GM19023 (cell line): ENCODE measurements around the gene CALY.
"Not testable (repeated sequence)": the region's sequence is repeated elsewhere in the genome, so short reads cannot be mapped to it uniquely, and the experiment has no call there.

Source experiments
- ATAC-seq: cut with Tn5 transposase; IDR thresholded peaks from one replicate; pipeline ENCODE4 v1.9.1; 2021; ENCODE audit warnings: mild to moderate bottlenecking, moderate library complexity; ENCODE audit not compliant: unreplicated experiment

CALY gene

DNA sequence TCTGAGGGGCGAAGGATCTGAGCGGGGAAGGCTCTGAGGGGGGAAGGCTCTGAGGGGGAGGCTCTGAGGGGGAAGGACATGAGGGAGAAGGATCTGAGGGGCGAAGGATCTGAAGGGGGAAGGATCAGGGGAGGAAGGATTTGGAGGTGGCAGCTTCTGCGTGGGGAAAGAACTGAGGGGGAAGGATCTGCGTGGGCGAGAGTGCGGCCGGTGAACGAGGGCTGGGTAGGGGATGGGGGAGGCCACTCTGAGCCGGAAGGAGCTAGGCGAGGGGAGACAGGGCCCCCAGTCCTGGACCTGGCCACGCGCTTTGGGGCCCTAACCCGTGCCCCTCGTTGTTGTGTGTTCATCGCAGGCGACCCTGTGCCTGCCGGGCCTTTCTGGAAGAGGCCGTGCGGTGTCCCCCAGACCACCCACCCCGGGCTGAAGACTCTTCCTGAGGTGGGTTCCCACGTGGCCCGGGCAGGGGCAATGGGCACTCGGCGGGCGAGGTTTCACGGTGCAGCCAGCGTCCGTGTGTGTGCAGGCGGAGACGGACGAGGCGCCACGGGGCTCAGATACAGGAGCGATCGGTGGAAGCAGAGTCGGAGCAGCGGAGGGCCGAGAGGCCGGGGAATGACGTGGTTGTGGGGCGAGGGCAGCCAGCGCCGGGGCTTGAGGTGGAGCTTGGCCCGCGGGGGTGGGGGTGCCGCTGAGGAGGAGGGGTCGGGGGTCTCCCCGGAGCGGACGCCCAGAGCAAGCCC, 2.0 kb downstream of the CALY start:
- ATAC-seq, result no peak

GRCh38 chr10:133332936-133333699, 3.6 kb downstream of the CALY start:
- ATAC-seq, result no peak

- ATAC-seq, result peak; percentile 79
Measured at GRCh38 chr10:133329491-133330202, 7.0 kb downstream of the CALY start.

- no peak for ATAC-seq
Measured at GRCh38 chr10:133328358-133329343, 8.0 kb downstream of the CALY start.

- no peak for ATAC-seq
Measured at GRCh38 chr10:133327651-133328357, 8.9 kb downstream of the CALY start.

- no peak for ATAC-seq
Measured at GRCh38 chr10:133326745-133327650, 9.7 kb downstream of the CALY start.

- no peak for ATAC-seq
Measured at GRCh38 chr10:133326223-133326551, 10.5 kb downstream of the CALY start.

DNA sequence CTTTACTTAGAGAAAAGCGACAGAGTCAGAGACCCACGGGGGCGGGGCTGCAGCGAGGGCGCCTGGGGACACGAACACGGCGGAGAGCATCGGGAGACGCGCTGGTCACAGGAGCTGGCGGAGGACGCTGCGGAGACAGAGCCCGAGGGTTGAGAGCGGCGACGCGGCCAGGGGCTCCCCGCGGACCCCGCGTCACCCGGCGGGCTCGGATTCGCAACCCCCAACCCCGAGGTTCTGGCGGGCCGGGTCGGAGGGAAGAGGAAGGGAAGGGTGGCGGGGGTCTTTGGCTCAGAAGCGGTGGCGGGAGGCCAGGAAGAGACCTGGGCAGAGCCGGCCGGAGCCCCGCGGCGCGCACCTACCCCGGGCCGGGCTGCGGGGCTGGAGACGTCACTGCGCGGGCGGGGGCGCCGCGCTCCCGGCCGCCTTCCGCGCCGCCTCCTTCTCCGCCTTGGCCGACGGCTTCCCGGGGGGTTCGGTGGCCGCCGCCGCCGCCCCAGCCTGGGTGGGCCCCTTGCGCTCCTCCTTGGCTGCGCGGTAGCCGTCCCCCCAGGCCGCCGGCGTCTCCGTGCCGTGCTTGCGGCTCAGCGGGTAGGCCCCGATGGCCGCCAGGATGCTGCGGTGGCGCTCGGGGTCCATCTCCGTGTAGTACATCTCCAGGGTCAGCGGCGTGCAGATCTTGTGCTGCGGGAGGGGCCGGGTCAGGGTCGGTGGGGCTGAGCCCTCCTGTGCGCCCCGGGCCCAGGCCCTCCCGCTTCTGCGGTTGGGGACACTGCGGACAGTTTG, 11.1 kb downstream of the CALY start:
- no peak for ATAC-seq

- ATAC-seq, result no peak
Measured at GRCh38 chr10:133324857-133325260, 11.8 kb downstream of the CALY start.

DNA sequence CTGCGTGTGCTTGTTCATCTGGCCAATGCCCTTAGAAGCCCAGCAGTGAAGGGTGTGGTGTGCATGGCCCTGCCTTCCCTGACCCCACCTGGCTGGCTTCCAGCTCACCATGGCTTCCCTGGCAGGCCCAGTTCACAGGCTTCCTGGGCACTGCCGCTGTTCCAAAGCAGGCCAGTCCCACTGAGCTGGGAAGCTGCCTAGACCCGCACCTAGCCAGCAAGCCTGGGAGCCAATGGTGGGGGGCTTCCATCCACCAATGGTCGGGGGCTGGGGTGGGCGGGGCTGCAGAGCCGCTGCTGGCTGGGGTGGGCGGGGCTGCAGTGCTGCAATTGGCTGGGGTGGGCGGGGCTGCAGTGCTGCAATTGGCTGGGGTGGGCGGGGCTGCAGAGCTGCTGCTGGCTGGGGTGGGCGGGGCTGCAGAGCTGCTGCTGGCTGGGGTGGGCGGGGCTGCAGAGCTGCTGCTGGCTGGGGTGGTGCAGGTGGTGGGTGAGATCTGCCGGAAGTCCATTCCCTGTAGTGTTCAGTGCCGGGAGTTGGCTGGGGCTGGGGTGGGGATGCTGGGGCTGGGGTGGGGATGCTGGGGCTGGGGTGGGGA, 12.4 kb downstream of the CALY start:
- ATAC-seq, result no peak

DNA sequence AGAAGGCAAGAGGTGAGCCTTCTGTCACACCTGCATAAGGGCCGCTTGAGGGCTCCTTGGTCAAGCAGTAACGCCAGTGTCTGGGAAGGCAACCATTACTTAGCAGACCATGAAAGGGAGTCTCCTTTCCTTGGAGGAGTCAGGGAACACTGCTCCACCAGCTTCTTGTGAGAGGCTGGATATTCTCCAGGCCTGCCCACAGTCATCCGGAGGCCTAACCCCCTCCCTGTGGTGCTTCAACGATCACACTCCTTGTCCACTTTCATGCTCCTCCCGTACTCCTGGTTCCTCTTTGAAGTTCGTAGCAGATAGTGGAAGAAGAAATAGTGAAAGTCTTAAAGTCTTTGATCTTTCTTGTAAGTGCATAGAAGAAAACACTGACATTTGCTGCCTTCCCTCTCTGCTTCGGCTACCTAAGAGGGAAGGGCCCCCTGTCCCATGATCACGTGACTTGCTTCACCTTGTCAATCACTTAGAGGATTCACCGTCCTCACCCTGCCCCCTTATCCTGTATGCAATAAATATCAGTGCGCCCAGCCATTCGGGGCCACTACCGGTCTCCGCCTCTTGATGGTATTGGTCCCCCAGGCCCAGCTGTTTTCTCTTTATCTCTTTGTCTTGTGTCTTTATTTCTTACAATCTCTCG, 14.5 kb downstream of the CALY start:
- not testable (repeated sequence) for ATAC-seq

- ATAC-seq, result not testable (repeated sequence)
Measured at GRCh38 chr10:133320852-133321422, 15.8 kb downstream of the CALY start.

DNA sequence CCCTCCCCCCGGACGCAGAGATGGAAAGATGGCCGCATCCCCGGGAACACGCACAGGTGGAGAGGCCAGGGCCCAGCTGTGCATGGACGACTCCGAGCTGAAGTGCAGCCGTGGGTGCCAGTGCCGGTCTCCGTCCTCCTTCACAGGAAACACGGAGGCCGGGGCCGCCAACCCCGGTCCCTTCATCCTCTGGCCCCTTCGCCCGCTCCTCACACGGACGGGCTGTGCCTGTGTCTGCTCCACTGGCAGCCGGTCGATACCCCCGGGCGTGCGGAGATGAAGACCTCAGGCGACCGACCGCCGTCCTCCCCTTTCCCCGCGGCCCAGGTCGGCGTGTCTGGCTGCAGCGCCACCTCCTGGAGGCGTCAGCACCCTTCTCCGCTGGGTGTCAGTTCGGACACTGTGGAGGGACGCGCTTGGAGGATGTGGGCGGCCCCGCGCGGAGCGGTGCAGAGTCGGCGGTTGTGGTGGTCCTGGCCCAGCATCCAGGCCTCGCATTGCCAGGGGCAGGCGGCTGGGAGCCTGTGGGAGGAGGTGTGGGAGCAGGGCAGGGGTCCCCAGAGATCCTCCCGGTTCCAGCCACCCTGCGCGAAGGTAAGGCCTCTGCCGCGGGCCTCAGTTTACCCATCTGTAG, 18.1 kb downstream of the CALY start:
- ATAC-seq, result peak; percentile 67

DNA sequence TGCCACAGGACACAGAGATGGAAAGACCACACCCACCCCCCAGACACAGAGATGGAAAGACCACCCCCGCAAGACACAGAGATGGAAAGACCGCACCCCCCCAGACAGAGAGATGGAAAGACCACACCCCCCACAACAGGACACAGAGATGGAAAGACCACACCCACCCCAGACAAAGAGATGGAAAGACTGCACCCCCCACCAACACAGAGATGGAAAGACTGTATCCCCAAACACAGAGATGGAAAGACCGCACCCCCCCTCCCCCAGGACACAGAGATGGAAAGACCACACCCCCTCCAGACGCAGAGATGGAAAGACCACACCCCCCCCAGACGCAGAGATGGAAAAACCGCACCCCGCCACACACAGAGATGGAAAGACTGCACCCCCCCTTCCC, 20.0 kb downstream of the CALY start:
- ATAC-seq, result no peak

DNA sequence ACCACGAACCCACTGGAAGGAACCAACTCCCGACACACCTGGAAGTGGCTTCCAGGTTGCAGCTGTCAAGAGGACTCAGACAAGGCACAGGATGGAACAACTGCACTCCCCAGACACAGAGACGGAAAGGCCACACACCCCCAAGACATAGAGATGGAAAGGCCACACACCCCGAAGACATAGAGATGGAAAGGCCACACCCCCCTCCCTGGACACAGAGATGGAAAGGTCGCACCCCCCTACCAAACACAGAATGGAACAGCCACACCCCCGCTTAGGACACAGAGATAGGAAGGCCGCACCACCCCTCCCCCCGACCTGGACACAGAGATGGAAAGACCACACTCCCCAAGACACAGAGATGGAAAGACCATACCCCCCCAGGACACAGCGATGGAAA, 20.4 kb downstream of the CALY start:
- ATAC-seq, result no peak

GRCh38 chr10:133315847-133316246, 20.8 kb downstream of the CALY start:
- no peak for ATAC-seq

DNA sequence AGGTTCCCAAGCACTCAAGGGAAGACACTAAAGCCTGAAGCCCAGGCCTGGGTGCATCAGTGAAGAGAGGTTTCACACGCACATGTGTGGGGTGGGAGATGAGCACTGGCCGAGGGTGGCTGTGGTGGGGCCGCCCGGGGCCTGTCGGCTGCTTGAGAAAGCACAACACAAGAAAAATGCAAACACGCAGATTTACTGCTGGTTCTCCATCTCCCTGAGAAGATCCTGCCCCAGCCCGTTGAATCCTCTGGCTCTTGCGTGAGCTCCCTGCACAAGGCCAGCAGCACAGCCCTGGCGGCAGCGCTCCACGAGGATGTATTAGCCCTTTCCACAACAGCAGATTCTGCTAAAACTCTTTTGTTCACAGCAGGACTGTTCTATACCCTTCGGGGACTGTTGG, 21.8 kb downstream of the CALY start:
- ATAC-seq, result no peak
